ENCODE data around the gene INPP5A.
"Not testable (repeated sequence)": the region's sequence is repeated elsewhere in the genome, so short reads cannot be mapped to it uniquely, and the experiment has no call there.

INPP5A gene, protein sequence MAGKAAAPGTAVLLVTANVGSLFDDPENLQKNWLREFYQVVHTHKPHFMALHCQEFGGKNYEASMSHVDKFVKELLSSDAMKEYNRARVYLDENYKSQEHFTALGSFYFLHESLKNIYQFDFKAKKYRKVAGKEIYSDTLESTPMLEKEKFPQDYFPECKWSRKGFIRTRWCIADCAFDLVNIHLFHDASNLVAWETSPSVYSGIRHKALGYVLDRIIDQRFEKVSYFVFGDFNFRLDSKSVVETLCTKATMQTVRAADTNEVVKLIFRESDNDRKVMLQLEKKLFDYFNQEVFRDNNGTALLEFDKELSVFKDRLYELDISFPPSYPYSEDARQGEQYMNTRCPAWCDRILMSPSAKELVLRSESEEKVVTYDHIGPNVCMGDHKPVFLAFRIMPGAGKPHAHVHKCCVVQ

DNA sequence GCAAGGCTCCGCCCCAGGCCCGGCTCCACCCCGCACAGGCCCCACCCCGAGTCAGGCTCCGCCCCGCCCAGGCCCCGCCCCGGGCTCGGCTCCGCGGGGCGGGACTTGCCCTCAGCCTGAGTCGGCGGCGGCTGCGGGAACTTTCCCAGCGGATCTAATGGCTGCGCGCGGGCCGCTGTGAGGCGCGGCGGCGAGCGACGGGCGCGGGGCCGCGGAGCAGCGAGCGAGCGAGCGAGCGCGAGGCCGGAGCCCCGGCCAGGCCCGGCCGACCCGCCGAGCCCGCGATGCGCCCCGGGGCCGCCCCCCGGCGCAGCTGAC, at the start of gene INPP5A:
Gene INPP5A, plus strand, starts transcription at position 104 of the 318 bp plus-strand sequence. CDS start 310 bp downstream, outside the sequence.
- DNase-seq (ENCODE audit: low spot score), result no peak

DNA sequence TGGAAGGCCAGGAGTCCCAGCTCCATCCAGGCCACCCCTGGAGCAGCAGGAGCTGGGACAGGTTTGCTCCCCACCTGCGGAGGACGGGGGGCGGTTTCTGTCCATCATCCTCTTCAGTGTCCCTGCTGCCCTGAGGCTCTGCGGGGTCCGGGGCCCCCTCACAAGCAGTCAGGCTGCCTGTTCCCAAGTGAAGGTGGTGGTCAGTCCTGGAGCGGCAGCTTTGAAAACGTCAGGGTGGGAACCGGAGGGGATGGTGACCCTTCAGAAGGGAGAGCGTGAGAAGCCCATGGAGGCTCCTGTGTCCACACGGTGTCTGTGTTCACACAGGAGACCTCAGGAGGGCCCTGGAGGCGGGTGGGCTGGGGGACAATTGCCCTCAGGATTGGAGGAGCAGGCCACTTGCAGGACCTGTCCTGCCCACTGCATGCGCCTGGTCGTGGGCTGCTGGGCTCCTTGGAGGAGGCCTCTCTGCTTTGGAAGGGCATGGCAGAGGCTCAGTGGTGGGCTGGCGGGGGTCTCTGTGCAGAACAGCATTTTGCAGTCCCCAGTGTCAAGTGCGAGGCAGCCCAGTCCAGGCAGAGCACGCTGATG, 49.3 kb upstream of the INPP5A start:
- DNase-seq (ENCODE audit: low spot score), result no peak

DNA sequence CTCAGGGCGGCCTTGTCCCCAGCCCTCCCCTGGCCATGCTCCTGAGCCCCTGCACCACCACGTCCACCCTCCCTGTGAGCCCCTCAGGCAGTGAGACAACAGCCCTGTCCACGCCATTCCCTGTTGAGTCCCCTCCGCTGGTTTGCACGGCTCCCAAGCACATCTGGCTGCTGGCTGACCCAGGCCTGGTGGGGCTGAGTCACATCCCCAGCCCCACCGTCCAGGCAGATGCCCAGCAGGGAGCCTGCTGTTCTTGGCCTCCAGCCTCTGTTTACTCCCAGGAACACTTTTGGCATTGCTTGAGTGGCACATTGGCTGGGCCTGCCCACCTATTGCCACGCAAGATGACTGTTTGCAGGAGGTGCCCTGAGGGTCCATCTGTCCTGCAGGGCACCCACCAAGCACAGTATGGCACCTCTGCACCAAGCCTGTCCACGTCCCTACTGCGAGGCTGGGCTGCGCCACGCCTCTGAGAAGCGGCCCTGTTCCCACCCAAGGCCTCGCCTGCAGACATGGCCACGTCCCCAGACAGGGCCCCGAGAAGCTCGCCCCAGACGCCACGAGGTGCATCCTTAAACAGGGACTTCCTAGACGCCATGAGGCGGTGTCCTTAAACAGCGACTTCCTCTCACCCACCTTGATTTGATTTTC, 48.4 kb upstream of the INPP5A start:
- no peak for DNase-seq (ENCODE audit: low spot score)

DNA sequence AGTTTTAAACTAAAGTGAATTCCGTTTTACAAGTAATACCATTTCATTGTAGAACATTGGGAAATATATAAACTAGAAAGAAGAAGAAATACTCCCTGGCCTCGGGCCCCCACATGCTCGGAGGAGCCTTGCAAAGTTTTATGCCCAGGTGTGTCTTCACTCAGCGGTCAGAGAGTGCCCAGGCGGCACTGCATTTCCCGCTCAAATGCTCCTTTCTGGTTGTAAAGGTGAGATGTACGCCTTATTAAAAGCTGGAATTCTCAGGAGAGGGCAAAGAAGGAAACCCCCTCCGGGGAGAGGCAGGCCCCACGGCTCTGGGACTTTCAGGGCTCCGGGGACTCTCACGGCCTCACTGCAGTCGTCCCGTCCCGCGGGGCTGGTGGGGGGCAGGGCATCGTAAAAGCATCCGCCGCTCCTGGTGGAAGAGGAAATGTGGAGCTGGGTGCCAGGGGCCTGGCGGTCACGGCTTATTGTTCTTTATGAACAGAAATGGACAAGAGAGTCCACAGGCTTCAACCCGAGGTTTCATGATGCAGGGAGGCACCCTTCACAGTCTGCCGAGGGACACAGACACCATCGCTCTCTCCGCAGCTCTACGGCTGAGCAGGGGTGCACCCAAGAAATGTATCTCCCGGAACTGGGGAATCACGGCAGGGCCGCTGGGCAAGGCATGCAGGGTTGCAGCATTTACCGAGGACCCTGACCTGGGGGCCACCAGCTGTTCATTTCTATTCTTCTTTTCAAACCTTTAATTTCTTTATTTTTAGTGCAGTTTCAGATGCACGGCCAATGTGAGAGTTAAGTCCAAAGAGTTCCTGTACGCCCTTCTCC, 47.7 kb upstream of the INPP5A start:
- no peak for DNase-seq (ENCODE audit: low spot score)

DNA sequence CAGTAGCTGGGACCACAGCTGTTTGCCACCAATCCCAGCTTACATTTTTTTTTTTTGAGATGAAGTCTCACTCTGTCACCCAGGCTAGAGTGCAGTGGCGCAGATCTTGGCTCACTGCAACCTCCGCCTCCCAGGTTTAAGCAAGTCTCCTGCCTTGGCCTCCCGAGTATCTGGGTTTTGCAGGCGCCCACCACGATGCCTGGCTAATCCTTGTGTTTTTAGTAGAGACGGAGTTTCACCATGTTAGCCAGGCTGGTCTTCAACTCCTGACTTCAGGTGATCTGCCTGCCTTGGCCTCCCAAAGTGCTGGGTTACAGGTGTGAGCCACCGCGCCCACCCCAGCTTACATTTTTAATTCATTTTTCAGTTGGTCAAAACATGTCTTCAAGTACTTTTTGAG, 46.1 kb upstream of the INPP5A start:
- not testable (repeated sequence) for DNase-seq (ENCODE audit: low spot score)

DNA sequence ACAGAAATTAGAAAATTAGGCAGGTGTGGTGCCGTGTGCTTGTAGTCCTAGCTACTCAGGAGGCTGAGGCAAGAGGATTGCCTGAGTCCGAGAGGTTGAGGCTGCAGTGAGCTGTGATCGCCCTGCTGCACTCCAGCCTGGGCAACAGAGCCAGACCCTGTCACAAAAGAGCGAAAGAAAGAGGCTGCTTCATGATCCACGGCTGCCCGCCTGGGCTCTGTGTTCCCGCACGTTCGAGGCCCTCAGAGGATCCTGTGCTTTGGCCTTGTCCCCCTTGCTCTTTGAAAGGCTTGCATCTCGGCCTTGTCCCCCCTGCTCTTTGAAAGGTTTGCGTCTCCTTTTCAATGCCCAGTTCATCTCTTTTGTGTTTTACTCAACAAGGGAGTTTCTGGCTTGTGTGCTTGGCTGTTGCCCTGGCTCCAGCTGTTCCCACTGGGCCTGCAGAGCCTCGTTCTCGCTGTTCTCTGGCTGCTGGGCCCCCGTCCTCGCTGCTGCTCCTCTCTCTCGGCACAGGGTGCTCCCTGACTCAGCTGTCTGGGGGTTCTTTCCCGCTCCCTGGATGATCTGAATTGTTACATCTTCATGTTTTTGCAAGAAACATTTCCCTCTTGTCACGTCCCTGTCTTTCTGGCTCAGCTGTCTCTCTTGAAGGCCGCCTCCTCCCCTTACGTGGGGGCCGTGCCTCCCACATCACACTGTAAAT, 45.1 kb upstream of the INPP5A start:
- DNase-seq (ENCODE audit: low spot score), result no peak

DNA sequence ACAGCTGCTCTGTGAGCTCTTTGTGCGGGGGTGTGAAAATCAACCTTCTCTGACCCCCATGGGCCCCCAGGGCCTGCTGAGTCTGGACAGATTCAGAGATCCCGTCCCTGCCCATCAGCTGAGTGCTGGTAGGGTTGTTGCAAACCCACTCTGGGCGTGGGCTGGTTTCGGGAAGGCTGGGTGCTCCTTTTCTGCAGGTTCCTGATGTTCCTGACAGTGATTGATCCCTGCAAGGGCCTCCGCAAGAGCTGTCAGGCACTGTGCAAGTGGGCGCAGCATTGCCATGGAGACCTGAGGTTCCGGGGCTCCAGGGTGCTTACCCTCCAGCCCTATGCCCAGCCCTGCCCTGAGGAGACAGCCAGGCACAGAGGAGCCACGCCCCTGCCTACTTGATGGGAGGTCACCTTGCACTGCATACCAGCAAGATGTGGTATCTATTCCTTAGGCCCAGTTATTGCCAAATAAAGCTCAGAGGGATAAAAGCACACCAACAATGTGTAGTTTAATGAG, 44.3 kb upstream of the INPP5A start:
- DNase-seq (ENCODE audit: low spot score), result no peak

DNA sequence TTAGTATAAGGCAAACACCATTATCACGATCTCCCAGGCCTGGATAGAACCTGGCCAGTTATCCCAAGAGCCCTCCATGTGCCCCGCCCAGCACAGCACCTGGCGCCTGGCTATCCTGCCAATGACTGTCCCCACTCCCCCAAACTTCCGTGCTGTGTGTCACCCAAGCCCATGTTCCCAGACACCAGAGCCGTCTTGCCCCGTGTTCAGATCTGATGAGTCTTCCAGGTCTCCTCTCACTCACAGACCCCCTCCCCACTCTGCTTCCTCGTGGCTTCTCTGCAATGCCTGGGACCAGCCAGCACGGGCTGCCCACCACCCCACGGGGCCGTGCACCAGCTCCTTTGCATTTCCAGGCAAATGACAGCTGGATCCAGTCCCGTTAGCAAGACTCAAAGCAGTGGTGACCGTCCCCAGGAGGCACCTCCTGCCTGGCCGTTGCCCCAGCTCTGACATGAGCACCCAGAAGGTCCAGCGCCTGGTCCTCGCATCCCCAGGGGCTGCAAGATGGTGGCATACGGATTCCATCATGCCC, 43.8 kb upstream of the INPP5A start:
- DNase-seq (ENCODE audit: low spot score), result no peak

DNA sequence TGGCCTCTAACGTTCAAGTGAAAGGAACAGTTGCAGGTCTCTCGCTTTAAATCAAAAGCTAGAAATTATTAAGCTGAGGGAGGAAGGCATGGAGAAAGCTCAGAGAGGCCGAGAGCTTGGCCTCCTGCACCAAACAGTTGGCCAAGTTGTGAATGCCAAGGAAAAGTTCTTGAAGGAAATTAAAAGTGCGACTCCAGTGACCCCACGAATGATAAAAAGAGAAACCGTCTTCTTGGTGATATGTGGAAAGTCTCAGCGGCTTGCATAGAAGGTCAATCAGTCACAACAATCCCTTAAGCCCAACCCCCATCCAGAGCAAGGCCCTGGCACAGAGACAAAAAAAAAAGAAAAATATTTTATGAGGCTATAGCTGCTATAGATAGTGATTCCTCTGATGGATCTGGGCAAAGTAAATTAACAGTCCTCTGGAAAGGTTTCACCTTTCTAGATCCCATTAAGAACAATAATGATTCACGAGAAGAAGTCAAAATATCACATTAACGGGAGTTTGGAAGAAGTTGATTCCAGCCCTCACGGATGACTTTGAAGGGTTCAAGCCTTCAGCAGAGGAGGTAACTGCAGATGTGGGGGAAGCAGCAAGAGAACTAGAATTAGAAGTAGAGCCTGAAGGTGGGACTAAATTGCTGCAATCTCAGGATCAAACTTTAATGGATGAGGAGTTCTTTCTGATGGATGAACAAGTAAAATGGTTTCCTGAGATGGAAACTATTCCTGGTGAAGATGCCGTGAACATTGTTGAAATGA, 42.5 kb upstream of the INPP5A start:
- DNase-seq (ENCODE audit: low spot score), result no peak

DNA sequence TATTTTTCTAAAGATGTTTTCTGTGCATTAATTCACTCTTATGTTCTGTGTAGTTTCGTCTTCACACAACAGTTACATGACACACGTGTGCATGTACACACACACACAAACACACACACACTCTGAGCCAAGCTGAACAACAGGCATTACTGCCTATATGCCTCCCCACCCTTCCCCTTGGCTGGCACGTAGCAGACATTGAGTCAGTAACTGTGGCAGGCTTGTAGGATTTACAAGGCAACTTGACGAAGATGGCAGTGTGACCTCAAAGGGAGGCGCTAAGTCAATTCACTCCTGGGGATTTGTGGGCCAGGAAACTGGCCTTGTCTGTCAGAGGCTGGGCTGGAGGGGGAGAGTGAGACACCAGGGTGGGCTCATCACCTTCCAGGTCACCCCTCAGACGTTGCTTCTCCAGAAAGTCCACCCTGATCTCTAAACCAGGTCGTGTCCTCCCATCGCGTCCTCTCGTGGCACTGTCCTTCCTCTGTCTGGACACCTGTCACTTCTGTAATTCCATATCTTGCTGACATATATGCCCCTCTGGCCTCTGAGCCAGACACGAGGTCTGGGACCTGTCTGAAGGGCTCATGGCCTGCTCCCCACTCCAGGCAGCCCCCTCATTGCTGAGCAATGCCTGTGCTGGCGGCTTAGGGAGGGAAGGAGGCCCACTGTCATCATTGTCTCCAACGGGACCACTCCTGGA, 41.1 kb upstream of the INPP5A start:
- DNase-seq (ENCODE audit: low spot score), result no peak

DNA sequence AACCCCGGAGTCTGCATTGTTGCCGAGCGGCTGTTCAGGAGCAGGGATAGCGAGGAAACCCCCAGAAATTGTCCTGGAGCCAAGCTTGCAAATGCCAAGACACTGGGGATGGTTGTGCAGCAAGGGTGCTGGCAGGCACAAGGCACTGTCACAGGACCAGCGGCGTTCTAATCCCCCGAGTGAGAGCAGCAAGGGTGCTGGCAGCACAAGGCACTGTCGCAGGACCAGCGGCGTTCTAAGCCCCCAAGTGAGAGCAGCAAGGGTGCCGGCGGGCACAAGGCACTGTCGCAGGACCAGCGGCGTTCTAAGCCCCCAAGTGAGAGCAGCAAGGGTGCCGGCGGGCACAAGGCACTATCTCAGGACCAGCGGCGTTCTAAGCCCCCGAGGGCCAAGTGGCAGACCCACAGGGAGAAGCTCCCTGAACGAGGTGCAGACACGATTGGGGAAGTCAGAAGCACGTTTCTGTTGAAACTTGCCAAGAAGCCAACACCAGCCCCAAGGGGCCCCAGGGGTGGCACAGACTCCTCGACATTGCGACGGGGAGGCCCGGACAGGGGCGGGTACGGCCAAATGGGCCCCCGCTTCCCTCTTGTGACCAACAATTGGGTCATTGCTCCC, 40.4 kb upstream of the INPP5A start:
- no peak for DNase-seq (ENCODE audit: low spot score)

DNA sequence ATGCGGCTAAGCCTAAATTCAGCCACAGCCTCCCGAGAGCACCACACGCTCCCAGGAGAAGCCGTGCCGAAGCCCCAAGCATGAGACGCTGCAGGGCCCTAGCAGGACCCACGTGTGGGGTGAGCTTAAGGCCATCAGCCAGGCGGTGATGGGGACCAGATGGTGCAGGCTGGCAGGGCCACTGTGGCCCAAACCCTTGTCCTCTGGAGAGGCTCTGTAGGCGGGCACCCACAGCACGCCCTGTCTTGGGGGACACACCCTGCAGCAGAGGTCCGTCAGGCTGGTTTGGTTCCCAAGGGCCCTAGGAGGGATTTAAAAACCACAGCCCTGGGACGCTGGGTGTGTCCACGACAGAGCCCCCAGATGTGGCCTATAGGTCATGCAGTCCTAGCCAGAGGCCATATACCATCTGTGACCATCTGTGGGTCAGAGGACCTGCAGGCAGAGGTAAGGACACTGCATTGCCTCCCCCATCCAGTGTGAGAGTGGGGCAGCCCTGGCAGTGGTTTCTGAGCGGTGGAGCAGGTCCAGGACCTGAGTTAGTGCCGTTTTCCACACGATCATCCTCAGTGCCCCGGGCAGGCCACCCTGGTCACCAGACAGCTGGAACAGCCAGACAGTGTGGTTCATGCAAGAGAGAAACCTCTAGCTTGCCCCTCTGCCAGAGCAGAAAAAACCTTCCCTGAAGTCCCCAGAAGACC, 39.6 kb upstream of the INPP5A start:
- no peak for DNase-seq (ENCODE audit: low spot score)

DNA sequence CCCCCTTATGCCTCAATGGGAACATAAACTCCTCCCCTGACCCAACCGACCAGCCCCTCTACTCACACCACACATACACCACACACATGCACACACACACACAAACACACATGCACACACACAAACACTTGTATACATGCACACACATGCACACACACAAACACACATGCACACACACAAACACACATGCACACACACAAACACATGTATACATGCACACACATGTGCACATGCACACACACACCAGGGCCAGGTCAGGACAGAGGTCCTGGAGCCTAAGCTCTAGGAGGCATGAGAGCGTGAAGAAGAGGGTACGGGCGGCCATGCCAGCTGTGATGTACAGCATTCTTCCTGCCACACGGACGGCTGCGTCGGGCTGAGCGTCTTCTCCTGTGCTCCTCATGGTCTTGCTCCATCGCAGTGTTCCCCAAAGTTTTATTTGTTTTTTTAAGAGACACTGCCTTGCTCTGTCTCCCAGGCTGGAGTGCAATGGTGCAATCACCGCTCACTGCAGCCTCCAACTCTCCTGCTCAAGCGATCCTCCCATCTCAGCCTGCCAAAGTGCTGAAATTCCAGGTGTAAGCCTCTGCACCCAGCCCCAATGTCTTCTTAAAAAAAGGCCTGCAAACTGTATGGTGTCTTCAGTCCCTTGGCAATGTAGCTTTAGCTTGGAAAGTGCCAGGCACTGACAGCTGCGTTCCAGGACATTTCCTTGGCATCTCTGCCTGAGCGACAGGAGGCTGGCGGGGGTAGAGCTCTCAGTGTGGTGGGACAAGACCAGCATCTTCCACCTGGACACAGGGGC, 38.8 kb upstream of the INPP5A start:
- DNase-seq (ENCODE audit: low spot score), result no peak

DNA sequence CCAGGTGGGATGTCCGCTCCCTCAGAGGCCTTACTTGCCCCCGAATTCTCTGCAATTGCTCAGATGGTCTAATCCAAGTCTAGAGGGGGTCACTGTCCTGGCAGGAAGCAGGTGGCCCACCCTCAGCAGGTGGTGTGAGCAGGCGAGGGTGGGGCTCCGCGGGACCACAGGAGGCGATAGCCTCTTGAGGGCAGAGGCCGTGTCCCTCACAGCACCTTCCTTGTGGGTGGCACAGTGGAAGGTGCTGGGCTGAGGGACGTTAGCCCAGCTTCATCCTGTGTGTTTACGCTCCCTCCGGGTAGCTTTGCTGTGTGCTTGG, 38.3 kb upstream of the INPP5A start:
- DNase-seq (ENCODE audit: low spot score), result no peak

DNA sequence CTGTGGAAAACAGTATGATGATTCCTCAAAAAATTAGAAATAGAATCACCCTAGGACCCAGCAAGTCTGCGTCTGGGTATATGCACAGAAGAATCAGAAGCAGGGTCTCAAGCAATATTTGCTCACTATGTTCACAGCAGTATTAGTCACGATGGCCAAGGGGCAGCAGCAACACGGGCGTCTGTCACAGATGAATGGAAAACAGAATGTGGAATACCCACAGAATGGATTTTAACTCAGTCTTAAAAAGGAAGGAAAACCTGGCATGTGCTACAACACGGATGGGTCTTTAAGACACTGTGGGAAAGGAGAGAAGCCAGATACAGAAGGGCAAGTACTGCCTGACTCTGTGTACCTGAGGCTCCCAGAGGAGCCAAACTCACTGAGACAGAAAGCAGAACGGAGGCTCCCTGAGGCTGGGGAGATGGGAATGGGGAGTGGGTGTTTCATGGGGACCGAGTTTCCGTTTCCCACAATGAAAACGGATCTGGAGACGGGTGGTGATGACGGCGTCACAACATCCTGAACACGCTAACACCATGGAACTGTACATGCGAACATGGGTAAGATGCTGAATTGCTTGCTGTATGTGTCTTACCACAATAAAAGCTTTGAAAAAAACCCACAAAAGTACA, 36.7 kb upstream of the INPP5A start:
- DNase-seq (ENCODE audit: low spot score), result no peak

DNA sequence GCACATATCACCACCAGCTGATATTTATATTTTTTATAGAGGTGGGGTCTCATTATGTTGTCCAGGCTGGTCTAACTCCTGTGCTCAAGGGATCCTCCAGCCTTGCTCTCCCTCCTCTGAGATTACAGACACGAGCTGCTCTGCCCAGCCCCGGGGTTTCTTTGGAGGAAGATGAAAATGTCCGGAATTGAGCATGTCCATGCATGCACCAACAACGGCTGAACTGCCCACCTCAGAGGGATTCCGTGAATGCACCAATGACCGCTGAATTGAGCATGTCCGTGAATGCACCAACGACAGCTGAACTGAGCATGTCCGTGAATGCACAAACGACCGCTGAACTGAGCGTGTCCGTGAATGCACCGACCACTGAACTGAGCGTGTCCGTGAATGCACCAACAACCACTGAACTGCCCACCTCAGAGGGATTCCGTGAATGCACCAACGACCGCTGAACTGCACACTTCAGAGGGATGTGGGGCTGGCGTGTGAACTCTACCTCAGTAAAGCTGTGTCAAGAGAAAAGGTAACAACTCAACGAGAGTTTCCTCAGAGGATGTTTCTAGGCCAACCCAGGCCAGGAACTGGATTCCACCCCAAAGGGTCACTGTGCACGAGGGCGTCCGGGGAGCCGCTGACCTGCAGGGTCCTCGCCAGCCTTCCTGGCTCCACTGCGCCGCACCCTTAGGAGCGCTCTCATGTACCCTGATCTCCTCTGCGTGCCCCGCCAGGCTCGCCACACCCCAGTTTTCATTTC, 34.9 kb upstream of the INPP5A start:
- DNase-seq (ENCODE audit: low spot score), result no peak

Data from SW480 (cell line).